Measurements from ENCODE around the gene SCIN. TPM values are rescaled to one million over a fixed set of nuclear protein-coding genes. Genes with fewer than 3 reads are reported as not detected.

SCIN gene
- total and polyA plus RNA-seq, 2 of the 8 experiments (the other 6 are each of a cell fraction or from before 2014, with no cell fraction given) = 0.47 to 1.9 TPM

- no peaks in the 10 kb centered on the region for H3K9me3 ChIP-seq (ENCODE audit: insufficient read depth in 2 of 2, low read depth in 1 of 2, low read length in 1 of 2)
- no peaks in the 10 kb centered on the region for H3K79me1 ChIP-seq (ENCODE audit: low read depth, low read length)
- H2BK12ac ChIP-seq (ENCODE audit: low read depth, low read length) = no peak overlapping the region
- no peaks in the 10 kb centered on the region for H3K36me3 ChIP-seq (ENCODE audit: control insufficient read depth in 2 of 4, insufficient read depth in 4 of 4, low read length in 3 of 4)
- no peak overlapping the region for H2BK15ac ChIP-seq (ENCODE audit: low read length)
- H3K18ac ChIP-seq (ENCODE audit: extremely low read depth, low read length) = no peak overlapping the region
- H2BK20ac ChIP-seq (ENCODE audit: low read length) = no peak overlapping the region
- no peak overlapping the region for H3K56ac ChIP-seq (replicated peaks; ENCODE audit: insufficient read length, low read depth, low read length)
- no peak overlapping the region for H2BK5ac ChIP-seq (ENCODE audit: low read depth, low read length)
- CTCF ChIA-PET (ENCODE audit: partially characterized antibody) = interaction anchor here (1.6 to 3.1 kb wide), 2 partner anchors 19 to 95 kb away, joined by 3 to 16 read pairs; no protein-coding TSS in a partner anchor
- H3K23me2 ChIP-seq (ENCODE audit: low read depth, low read length) = no peaks in the 10 kb centered on the region
- H3K4me2 ChIP-seq (ENCODE audit: insufficient read depth in 1 of 2, low read depth in 2 of 2, low read length in 2 of 2) = no peak overlapping the region
- no peak overlapping the region for H2BK120ac ChIP-seq (replicated peaks; ENCODE audit: low read depth, low read length)
- no peak overlapping the region for H3K27ac ChIP-seq (ENCODE audit: low read depth, low read length)
- H2AFZ ChIP-seq (ENCODE audit: low read length) = no peak overlapping the region; the same call in 1 of the 2 replicates
- no peak overlapping the region for H3K4me3 ChIP-seq (ENCODE audit: extremely low read depth in 1 of 4, insufficient read depth in 2 of 4, low read depth in 3 of 4, low read length in 4 of 4)
- no peak overlapping the region for H3K14ac ChIP-seq (ENCODE audit: insufficient read length)
- WGBS, 2 experiments (ENCODE audit: extremely low coverage in 1 of 2, insufficient coverage in 1 of 2, insufficient read length in 1 of 2, insufficient replicate concordance in 2 of 2, low coverage in 1 of 2, low lambda C conversion rate in 2 of 2, missing lambda C conversion rate in 1 of 2) = 76% methylated on average over 3 of the region's 3 CpGs; no CpG with 5 or more reads in 1 of the 2 experiments
- H4K5ac ChIP-seq (ENCODE audit: insufficient read length, low read depth, low read length) = no peak overlapping the region
- POLR2A ChIA-PET (ENCODE audit: partially characterized antibody) = interaction anchor here (0.5 kb wide), 1 partner anchor 12 kb away, joined by 4 read pairs; no protein-coding TSS in a partner anchor
- H4K20me1 ChIP-seq (replicated peaks in 1 of 2; ENCODE audit: control insufficient read depth in 1 of 2, insufficient read depth in 2 of 2, low read length in 2 of 2) = no peaks in the 10 kb centered on the region
- no peak overlapping the region for H4K91ac ChIP-seq (replicated peaks; ENCODE audit: insufficient read length, low read length)
- FAIRE-seq (peak; percentile 39), DNase-seq (ENCODE audit: low read depth in 1 of 2, low spot score in 2 of 2) (no peak)
- no peak overlapping the region for H2AK5ac ChIP-seq (ENCODE audit: low read depth, low read length)
- no peaks in the 10 kb centered on the region for H3K79me2 ChIP-seq (ENCODE audit: control insufficient read depth in 1 of 2, insufficient read depth in 2 of 2, low read length in 2 of 2)
- H3K9ac ChIP-seq (replicated peaks in 1 of 4; ENCODE audit: extremely low read depth in 1 of 4, low read depth in 3 of 4, low read length in 3 of 4) = no peak overlapping the region
- no peak overlapping the region for H4K8ac ChIP-seq (ENCODE audit: extremely low read depth, insufficient read depth, low read length)
- no peak overlapping the region for H3K23ac ChIP-seq (ENCODE audit: insufficient read length)
- 0 out of 2 replicates have a peak, but pooled peaks have one; percentile 31 for TF ChIP-seq YY1 (IDR thresholded peaks at IDR 0.05; ENCODE audit: low read depth, low read length)
- TF ChIP-seq TAF7 (optimal IDR thresholded peaks at IDR 0.05; ENCODE audit: borderline replicate concordance, low read depth, low read length) = no peak
- no peak for TF ChIP-seq CHD2 (IDR thresholded peaks at IDR 0.05; ENCODE audit: low read length)
- peak; percentile 93 for TF ChIP-seq TEAD4 (IDR thresholded peaks at IDR 0.05; ENCODE audit: low read depth, low read length)
- TF ChIP-seq HDAC2 (IDR thresholded peaks at IDR 0.05; ENCODE audit: borderline replicate concordance in 1 of 2, low read depth in 2 of 2, low read length in 2 of 2) = no peak
- no peak for TF ChIP-seq SRF (IDR thresholded peaks at IDR 0.05; ENCODE audit: low read depth, low read length)
- TF ChIP-seq ASH2L (IDR thresholded peaks at IDR 0.05; ENCODE audit: low read length) = no peak
- TF ChIP-seq TBP (IDR thresholded peaks at IDR 0.05; ENCODE audit: low read depth, low read length) = no peak
- no peak for TF ChIP-seq GTF2F1 (IDR thresholded peaks at IDR 0.05; ENCODE audit: borderline replicate concordance, low read depth, low read length)
- no peak for TF ChIP-seq EGR1 (IDR thresholded peaks at IDR 0.05; ENCODE audit: borderline replicate concordance, low read depth, low read length)
- TF ChIP-seq KDM5A (IDR thresholded peaks at IDR 0.05; ENCODE audit: low read length) = no peak
- H3K4me1 ChIP-seq (replicated peaks in 1 of 4; ENCODE audit: control insufficient read depth in 3 of 4, insufficient read depth in 4 of 4, low read length in 3 of 4) = no peaks in the 10 kb centered on the region
- no peaks in the 10 kb centered on the region for H3K27me3 ChIP-seq (replicated peaks in 1 of 4; ENCODE audit: control insufficient read depth in 3 of 4, extremely low read depth in 1 of 4, insufficient read depth in 3 of 4, low read length in 3 of 4)
- no peak overlapping the region for H3K4ac ChIP-seq (replicated peaks; ENCODE audit: insufficient read length, low read depth, low read length)
Measured at GRCh38 chr7:12619461-12620069, 49.0 kb downstream of the SCIN start.
